Measurements from ENCODE around the gene CTF1.

- TF ChIP-seq POLR2A (IDR thresholded peaks at IDR 0.05) (no peak), CTCF (IDR thresholded peaks at IDR 0.05) (no peak)
Measured at GRCh38 chr16:30858111-30858495, 38.3 kb upstream of the CTF1 start.
